ENCODE measurements around the gene ZDHHC8.

The ZDHHC8 gene, protein sequence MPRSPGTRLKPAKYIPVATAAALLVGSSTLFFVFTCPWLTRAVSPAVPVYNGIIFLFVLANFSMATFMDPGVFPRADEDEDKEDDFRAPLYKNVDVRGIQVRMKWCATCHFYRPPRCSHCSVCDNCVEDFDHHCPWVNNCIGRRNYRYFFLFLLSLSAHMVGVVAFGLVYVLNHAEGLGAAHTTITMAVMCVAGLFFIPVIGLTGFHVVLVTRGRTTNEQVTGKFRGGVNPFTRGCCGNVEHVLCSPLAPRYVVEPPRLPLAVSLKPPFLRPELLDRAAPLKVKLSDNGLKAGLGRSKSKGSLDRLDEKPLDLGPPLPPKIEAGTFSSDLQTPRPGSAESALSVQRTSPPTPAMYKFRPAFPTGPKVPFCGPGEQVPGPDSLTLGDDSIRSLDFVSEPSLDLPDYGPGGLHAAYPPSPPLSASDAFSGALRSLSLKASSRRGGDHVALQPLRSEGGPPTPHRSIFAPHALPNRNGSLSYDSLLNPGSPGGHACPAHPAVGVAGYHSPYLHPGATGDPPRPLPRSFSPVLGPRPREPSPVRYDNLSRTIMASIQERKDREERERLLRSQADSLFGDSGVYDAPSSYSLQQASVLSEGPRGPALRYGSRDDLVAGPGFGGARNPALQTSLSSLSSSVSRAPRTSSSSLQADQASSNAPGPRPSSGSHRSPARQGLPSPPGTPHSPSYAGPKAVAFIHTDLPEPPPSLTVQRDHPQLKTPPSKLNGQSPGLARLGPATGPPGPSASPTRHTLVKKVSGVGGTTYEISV

DNA sequence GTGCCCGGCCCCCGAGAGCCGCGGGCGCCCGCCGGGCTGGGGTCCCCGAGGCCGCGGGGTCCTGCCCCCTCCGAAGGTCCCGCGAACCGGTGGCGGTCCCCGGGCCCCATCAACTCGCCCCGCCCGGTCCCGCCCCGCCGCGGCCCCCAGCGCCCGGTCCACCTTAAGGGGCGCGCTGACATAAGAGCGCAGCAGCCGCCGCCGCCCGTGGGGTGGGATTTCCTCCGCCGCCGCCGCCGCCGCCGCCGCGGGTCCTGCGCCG, at the start of gene ZDHHC8:
ZDHHC8 (plus strand) TSS at position 208 of the 262 bp plus-strand sequence. CDS start 144 bp downstream, outside the sequence.
- in situ Hi-C loops (cut with HindIII; ENCODE audit: low sequenced_read_pairs), result no loop called here

GRCh38 chr22:20083157-20083890, 48.3 kb upstream of the ZDHHC8 start:
- in situ Hi-C loops (cut with HindIII; ENCODE audit: low sequenced_read_pairs), result no loop called here

GRCh38 chr22:20083891-20084546, 47.6 kb upstream of the ZDHHC8 start:
- in situ Hi-C loops (cut with HindIII; ENCODE audit: low sequenced_read_pairs), result no loop called here

DNA sequence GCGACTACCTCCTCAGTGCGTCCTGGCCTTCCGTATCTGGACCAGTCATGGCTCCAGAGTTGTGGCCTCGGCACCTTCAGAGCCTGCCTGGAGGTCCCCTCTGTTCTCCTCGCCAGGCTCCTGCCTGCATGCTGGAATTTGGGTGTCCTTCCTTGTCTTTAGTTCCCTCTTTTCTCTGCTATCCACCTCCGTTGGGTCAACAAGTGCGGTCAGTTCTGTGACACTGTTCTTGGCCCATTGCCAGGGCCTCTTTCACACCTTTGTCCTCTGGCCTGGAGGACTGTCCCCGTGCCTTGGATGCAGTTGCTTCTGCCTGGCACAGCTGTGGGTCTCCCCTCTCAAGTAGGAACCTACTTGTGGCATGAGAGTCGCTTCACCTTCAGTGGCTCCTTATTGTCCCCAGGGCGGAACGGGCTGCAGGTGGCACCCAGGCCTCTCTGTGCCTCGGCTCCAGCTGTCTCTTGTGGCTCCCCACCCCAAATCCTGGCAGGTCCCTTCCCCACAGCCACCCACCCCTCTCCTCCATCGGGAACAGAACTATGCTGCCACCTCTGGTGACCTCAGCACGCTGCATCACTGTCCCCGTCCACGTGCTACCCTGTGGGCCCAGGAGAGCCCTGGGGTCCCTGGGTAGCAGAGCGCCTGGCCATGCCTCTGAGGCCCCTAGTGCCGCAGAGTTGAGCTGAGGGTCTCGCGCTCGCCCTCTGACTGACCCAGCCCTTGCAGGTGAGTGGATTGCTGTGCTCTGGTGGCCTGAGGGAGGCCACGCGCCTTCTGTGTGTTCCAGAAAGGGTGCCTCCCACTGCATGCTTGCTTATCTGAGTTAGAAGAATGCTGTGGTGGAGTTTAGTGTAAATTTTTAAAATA, 46.8 kb upstream of the ZDHHC8 start:
- in situ Hi-C loops (cut with HindIII; ENCODE audit: low sequenced_read_pairs), result no loop called here

- in situ Hi-C loops (cut with HindIII; ENCODE audit: low sequenced_read_pairs), result no loop called here
Measured at GRCh38 chr22:20085651-20086050, 46.0 kb upstream of the ZDHHC8 start.

- in situ Hi-C loops (cut with HindIII; ENCODE audit: low sequenced_read_pairs), result no loop called here
Measured at GRCh38 chr22:20086101-20086599, 45.5 kb upstream of the ZDHHC8 start.

- in situ Hi-C loops (cut with HindIII; ENCODE audit: low sequenced_read_pairs), result no loop called here
Measured at GRCh38 chr22:20086763-20087162, 44.8 kb upstream of the ZDHHC8 start.

GRCh38 chr22:20087319-20088262, 44.0 kb upstream of the ZDHHC8 start:
- in situ Hi-C loops (cut with HindIII; ENCODE audit: low sequenced_read_pairs), result no loop called here

DNA sequence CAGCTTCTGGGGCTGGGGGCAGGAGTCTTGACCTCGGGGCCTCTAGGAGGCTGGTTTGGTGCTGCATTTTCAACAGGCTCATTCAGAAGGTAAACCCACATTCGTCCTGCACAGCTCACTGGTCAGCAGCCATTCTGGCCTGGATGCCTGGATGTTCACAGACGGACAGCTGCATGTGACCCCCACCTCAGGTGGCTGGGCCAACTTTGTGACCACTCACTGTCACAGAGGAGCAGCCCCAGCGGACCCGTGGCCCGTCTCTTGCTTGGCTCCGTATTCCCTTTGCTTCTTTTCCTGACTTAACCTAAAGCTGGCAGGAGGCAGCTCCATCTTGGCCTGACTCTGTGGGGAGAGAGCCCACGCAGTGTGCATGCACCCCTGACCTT, 43.3 kb upstream of the ZDHHC8 start:
- in situ Hi-C loops (cut with HindIII; ENCODE audit: low sequenced_read_pairs), result no loop called here

GRCh38 chr22:20089226-20089976, 42.2 kb upstream of the ZDHHC8 start:
- in situ Hi-C loops (cut with HindIII; ENCODE audit: low sequenced_read_pairs), result no loop called here

GRCh38 chr22:20089977-20090729, 41.5 kb upstream of the ZDHHC8 start:
- in situ Hi-C loops (cut with HindIII; ENCODE audit: low sequenced_read_pairs), result no loop called here

DNA sequence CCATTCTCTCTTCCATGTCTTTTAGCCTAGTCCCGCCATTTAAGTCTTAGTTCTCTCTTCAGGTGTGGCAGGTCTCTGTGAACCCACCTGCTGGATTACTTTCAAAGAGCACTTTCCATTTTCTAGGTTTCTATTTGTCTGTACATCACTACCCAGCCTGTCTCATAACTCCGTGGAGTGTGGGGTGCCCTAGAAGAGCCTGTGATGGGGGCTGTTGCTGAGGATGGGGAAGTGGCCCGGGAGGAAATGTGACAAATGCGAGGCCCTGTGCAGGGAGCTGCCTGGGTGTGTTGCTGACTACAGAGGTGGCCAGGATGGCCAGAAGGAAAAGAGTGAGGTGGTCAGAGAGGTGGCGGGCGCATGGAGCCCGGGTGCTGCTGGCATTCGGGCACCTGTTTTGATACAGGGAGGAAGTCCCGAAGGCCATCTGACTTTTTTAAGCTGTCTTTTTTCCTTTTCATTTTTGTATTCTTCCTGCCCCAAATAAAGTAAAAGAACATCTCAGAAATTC, 40.8 kb upstream of the ZDHHC8 start:
- in situ Hi-C loops (cut with HindIII; ENCODE audit: low sequenced_read_pairs), result no loop called here

DNA sequence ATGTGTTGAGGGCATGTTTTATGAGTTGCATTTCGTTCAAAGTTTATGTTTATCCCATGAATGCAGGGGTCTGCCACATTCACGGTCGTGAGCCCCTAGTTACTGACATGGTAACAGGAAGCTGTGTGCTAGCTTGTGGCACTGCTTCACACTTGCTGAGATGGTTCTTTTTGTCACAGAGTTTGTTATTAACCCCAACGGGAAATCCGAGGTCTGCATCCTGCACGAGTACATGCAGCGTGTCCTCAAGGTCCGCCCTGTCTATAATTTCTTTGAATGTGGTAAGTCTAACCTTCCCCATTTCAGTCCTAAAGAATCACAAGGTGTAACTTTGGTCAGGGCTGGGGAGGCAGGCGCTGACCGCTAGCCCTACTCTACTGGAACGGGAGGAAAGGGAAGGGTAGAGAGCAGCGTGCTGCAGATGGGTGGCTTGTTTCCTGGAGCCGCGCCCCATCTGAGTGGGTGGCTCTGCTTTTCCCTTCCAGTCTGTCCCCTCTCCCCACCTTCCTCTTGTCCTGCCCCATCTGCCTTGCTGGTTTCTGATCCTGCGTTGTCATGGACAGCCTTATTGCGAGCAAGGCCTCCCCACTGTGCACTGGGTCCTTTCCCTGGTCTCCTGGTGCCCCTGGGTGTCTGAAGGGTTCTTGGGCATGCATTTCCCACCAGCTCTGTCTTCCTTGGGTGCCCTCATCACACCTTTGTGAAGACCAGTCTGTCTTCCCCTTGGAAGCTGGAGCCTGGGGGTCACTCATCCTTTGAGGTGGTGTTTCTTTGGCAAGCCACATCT, 39.7 kb upstream of the ZDHHC8 start:
- in situ Hi-C loops (cut with HindIII; ENCODE audit: low sequenced_read_pairs), result no loop called here

DNA sequence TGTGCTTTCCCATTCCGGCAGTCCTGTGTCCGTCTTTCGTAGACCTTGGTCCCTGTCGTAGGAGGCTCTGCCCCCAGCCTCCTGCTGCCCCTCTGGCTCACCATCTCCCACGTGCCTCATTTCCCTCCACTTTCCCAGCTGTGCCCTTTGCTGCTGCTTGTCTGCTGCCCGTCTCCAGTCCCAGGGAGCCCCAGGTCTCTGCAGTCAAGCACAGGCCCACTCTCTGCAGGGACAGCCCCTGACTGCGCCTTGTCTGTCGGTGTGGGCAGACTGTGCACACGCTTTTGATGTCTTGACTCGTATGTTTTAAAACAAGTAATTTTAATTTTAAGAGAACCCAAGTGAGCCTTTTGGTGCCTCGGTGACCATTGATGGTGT, 39.1 kb upstream of the ZDHHC8 start:
- in situ Hi-C loops (cut with HindIII; ENCODE audit: low sequenced_read_pairs), result no loop called here

DNA sequence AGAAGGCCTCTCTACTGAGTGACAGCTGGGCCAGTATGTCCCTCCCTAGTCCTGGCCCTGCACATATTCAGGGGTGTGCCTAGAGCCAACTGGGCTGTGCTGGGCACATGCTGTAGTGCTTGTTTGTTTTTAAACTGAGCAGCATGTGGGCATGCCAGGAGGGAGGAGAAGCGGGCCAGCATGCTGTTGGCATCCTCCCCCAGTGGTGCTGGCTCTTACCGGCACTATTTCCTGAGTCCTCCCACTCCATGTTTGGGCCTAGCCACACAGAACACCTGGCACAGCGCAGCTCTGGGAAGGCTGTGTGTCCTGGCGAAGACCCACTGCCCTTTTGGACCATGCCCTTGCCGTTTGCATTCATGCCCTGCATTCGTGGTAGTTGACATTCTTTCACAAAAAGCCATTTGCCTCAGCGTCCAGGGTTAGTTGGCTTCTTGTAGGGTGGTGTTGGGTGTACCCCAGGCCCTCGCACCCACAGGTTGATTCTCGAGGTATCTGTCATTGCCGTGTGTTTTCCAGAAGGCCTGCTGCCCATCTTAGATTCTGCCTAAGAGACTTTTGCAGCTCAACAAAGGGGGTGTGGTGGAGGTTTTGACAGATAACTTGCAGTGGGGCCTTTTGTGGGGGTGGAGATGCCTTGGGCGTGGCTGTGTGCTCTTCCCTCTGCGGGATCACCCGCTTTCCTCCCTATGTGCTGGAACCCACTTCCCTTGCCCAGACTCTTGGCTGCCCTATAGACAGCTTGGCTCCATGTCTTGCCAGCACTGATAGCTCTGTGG, 38.0 kb upstream of the ZDHHC8 start:
- in situ Hi-C loops (cut with HindIII; ENCODE audit: low sequenced_read_pairs), result no loop called here
